Thoracic aorta (tissue), 2 donors: Measurements from ENCODE around the gene APOB. TPM values are rescaled to one million over a fixed set of nuclear protein-coding genes. Genes with fewer than 3 reads are reported as not detected.

Experiments
- ATAC-seq: fragments of 150-250 bp; one replicate; pipeline ENCODE4 v1.8.0; 2017; ENCODE audit warnings: low read depth; ENCODE audit not compliant: insufficient number of reproducible peaks, low FRiP score
- DNase-seq: peaks from one replicate; pipeline ENCODE4 v3.0.0-alpha.2; 2020; ENCODE audit warnings: low spot score
- H3K27ac ChIP-seq, 2 donors: fragments of 200-600 bp; sonication (generic); 1 replicate in 1 of 2; 2 replicates in 1 of 2; pipeline ENCODE4 v1.5.1; 2016; ENCODE audit warnings: mild to moderate bottlenecking in 2 of 2, moderate library complexity in 2 of 2
- H3K27me3 ChIP-seq: fragments of 200-600 bp; sonication (generic); replicated peaks from 2 replicates; pipeline ENCODE4 v1.6.0; 2016; ENCODE audit warnings: mild to moderate bottlenecking; ENCODE audit not compliant: insufficient read depth
- H3K36me3 ChIP-seq: fragments of 200-600 bp; sonication (generic); one replicate; pipeline ENCODE4 v1.5.1; 2016
- H3K4me1 ChIP-seq, 2 donors: fragments of 200-600 bp; sonication (generic); 1 replicate in 1 of 2; 2 replicates in 1 of 2; pipeline versions ENCODE4 v1.5.1 to v1.6.0; 2016; ENCODE audit warnings: low read depth in 2 of 2, mild to moderate bottlenecking in 1 of 2; ENCODE audit not compliant: control insufficient read depth in 1 of 2
- H3K4me3 ChIP-seq: fragments of 200-600 bp; sonication (generic); 2 replicates; pipeline ENCODE4 v1.5.1; 2016; ENCODE audit warnings: mild to moderate bottlenecking
- H3K9me3 ChIP-seq: fragments of 200-600 bp; sonication (generic); 2 replicates; pipeline ENCODE4 v1.5.1; 2016
- CTCF ChIP-seq: fragments of 200-600 bp; sonication (generic); IDR thresholded peaks from one replicate; pipeline ENCODE4 v1.5.1; 2019; ENCODE audit warnings: antibody characterized with exemption
- total RNA-seq, 2 donors: library from RNA; depleted of rRNA; stranded (reverse); fragments of >200 nt; gene quantifications; one replicate each; pipeline versions ENCODE4 v1.1.0 to v1.2.3, GENCODE V29; 2016

The APOB gene
- total RNA-seq, 2 donors from 2014 or later = 4.7 to 6.1 TPM

DNA sequence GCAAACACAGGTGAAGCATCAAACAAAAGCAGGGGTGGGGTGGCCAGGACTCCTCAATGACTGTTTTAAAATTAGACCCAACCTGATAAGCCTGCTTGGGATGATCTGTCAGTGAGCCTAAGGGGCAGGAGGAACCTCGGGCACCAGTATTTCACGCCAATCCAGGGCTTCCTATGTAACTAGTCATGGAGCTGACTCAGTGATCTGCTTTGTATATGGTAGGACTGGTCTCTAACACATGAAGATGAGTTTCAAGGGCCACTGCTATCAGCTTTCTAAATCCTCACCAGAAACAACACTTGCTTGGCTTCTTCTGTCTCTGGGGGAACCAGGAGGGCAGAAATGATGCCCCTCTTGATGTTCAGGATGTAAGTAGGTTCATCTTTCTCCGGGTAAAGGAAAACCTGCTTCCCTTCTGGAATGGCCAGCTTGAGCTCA is 6.2 kb downstream of the APOB start:
- DNase-seq (no peak), ATAC-seq (no peak)
- no peak for TF ChIP-seq CTCF
- Histone ChIP-seq H3K4me3 (no peak overlapping the region), H3K36me3 (no peaks in the 10 kb centered on the region), H3K4me1 (peaks cover 16 to 41% of the 10 kb centered on the region in 2 donors), H3K27me3 (no peaks in the 10 kb centered on the region), H3K9me3 (no peaks in the 10 kb centered on the region), H3K27ac (peak overlapping the region; percentile 63 to 75)

DNA sequence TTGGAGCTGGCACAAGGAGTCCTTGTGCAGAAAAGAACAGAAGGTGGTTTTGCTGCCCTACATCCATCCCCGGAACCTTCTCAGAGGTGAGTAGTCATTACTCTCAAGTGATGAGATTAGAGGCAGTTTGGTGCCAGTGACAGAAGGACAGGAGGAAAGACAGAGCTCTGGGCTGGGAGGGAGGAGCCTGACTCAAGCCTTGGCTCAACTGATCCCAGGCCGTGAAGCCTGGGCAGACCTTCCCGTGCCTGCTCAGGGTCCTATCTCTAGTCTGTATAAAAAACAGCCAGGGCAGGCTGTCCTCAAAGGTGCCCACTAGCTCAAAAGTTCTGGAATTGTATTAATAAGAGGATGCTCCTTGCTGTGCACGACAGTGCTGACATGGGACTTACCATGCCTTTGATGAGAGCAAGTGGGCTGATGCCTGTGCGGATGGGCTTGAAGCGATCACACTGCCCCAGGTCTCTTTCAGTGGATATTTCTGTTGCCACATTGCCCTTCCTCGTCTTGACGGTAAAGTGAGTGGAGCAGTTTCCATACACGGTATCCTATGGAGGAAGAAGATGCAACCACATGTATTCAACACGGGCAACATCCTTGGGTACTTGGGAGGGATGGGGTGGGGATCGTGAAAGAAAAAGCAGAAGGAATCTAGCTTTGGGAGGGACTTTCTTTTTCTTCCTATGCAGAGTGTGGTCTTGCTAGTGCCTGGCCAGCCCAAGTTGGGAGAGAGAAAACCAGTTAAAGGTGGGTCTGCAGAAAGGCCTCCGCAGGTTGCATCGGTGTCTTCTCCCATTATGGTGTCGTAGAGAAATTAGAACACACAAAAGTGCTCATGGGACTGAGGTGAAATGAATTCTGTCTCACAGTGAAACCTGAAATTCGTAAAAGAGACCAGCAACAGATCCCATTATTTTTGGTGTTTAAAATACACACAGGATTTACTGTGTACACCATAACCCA is 6.9 kb downstream of the APOB start:
- peaks cover 16 to 38% of the 10 kb centered on the region in 2 donors for H3K4me1 ChIP-seq
- no peak for TF ChIP-seq CTCF
- H3K4me3 ChIP-seq = no peak overlapping the region
- DNase-seq (no peak), ATAC-seq (no peak)
- H3K27ac ChIP-seq = peak overlapping the region; percentile 63 to 75
- H3K27me3 ChIP-seq = no peaks in the 10 kb centered on the region
- no peaks in the 10 kb centered on the region for H3K36me3 ChIP-seq
- no peaks in the 10 kb centered on the region for H3K9me3 ChIP-seq

DNA sequence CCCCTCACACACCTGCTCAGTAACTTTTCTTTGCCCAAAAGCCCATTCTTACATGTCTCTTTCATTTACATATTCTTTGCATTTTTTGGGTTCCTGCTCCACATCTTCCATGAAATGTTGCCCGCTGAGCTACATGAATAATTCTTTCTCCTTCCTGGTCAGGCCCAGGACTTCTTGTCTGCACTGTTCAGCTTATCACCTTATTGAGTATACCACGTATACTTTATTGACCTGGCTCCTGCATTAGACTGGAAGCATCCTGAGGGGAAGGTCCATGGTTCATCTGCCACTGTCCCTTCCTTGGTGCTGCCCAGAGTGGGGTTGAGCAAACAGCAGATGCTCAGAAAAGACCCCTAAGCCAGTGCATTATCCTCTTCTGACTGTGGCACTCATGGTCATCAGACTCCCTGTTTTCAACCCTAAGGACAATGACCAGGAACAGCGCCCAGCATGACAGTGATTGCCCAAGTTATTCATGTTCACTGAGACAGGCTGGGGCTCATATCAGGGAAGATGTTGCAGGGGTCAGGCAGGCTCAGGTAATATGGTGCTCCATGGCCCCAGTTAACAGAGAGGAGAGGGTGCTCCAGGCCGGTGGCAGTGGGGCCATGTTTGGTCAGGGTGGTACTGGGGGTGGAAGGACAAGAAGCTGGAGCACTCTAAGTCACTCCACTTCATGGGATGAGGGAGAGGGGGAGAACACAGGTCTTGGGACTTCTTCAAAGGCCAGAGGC is 7.7 kb downstream of the APOB start:
- Histone ChIP-seq H3K27ac (no peak overlapping the region), H3K9me3 (no peaks in the 10 kb centered on the region)

GRCh38 chr2:21035282-21035973 is 8.4 kb downstream of the APOB start:
- H3K4me3 ChIP-seq = no peak overlapping the region
- no peak for ATAC-seq
- no peaks in the 10 kb centered on the region for H3K9me3 ChIP-seq
- H3K4me1 ChIP-seq = peaks cover 16 to 35% of the 10 kb centered on the region in 2 donors
- no peak for DNase-seq
- TF ChIP-seq CTCF = no peak
- H3K27ac ChIP-seq = no peak overlapping the region
- no peaks in the 10 kb centered on the region for H3K36me3 ChIP-seq
- H3K27me3 ChIP-seq = no peaks in the 10 kb centered on the region

More for the DNA sequence above, 7.7 kb downstream of the APOB start:
- no peak for TF ChIP-seq CTCF
- DNase-seq = no peak
- H3K4me3 ChIP-seq = no peak overlapping the region
- H3K4me1 ChIP-seq = peaks cover 16 to 38% of the 10 kb centered on the region in 2 donors
- no peaks in the 10 kb centered on the region for H3K36me3 ChIP-seq
- no peak for ATAC-seq
- H3K27me3 ChIP-seq = no peaks in the 10 kb centered on the region

GRCh38 chr2:21034972-21035279 is 8.9 kb downstream of the APOB start:
- no peaks in the 10 kb centered on the region for H3K36me3 ChIP-seq
- peaks cover 16 to 30% of the 10 kb centered on the region in 2 donors for H3K4me1 ChIP-seq
- ATAC-seq (no peak), DNase-seq (no peak)
- H3K27me3 ChIP-seq = no peaks in the 10 kb centered on the region
- H3K4me3 ChIP-seq = no peak overlapping the region
- H3K9me3 ChIP-seq = no peaks in the 10 kb centered on the region
- TF ChIP-seq CTCF = no peak
- no peak overlapping the region for H3K27ac ChIP-seq
